ENCODE data around the gene DEDD.

The DEDD gene

GRCh38 chr1:161132410-161133219 is at the start of gene DEDD:
DEDD (minus strand) TSS chr1:161132667; CDS start chr1:161124462, 8,205 bp downstream.
- no peak for FAIRE-seq

- no peak for FAIRE-seq
Observed at GRCh38 chr1:161182214-161182613, 49.7 kb upstream of the DEDD start.

- FAIRE-seq: no peak
Observed at GRCh38 chr1:161180639-161181038, 48.2 kb upstream of the DEDD start.

GRCh38 chr1:161179698-161180097 is 47.2 kb upstream of the DEDD start:
- FAIRE-seq: no peak

- no peak for FAIRE-seq
Observed at GRCh38 chr1:161177936-161178244, 45.4 kb upstream of the DEDD start.

- FAIRE-seq: no peak
Observed at GRCh38 chr1:161177112-161177935, 44.9 kb upstream of the DEDD start, which contains the start of gene B4GALT3. B4GALT3 (minus strand) TSS chr1:161177507; CDS start chr1:161176060, 1,447 bp downstream.

GRCh38 chr1:161176468-161177111 is 44.1 kb upstream of the DEDD start:
- no peak for FAIRE-seq

- FAIRE-seq: no peak
Observed at GRCh38 chr1:161175771-161176453, 43.4 kb upstream of the DEDD start.

GRCh38 chr1:161174911-161175310 is 42.4 kb upstream of the DEDD start:
- FAIRE-seq: no peak

- no peak for FAIRE-seq
Observed at GRCh38 chr1:161173711-161174110, 41.2 kb upstream of the DEDD start.

GRCh38 chr1:161172776-161173376 is 40.4 kb upstream of the DEDD start:
- FAIRE-seq: no peak

- no peak for FAIRE-seq
Observed at GRCh38 chr1:161172349-161172748, 39.9 kb upstream of the DEDD start.

GRCh38 chr1:161171696-161172095 is 39.2 kb upstream of the DEDD start:
- FAIRE-seq: no peak

GRCh38 chr1:161171191-161171590 is 38.7 kb upstream of the DEDD start:
- no peak for FAIRE-seq

- no peak for FAIRE-seq
Observed at GRCh38 chr1:161168906-161169305, 36.4 kb upstream of the DEDD start.

- FAIRE-seq: no peak
Observed at GRCh38 chr1:161166669-161167548, 34.4 kb upstream of the DEDD start.

GRCh38 chr1:161165742-161166668 is 33.5 kb upstream of the DEDD start, which contains the start of gene PPOX:
PPOX (plus strand) TSS chr1:161166426; CDS start chr1:161166848, 422 bp downstream.
- no peak for FAIRE-seq

GRCh38 chr1:161164901-161165610 is 32.6 kb upstream of the DEDD start:
- FAIRE-seq: no peak

- FAIRE-seq: no peak
Observed at GRCh38 chr1:161163793-161164192, 31.3 kb upstream of the DEDD start.
